NCI-H1417 treated with DMSO at 0.1 percent for 48 hours (cell line): ENCODE results near the gene OR2C1.

Experiments used
- DNase-seq: peaks from one replicate; lab custom pipeline; 2025; lab: John Stamatoyannopoulos, UW

OR2C1 gene

DNA sequence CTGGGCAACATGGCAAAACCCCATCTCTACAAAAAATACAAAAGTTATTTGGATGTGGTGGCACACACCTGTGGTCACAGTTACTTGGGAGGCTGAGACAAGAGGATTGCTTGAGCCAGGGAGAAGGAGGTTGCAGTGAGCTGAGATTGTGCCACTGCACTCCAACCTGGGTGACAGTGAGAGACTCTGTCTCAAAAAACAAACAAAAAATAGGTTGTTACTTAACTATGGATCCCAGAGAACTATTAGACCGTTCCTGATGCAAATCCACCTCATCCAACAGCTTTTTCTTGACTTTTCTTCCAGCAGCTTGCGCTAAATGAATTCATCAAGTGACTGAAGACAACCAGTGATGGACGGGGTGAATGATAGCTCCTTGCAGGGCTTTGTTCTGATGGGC is at the start of gene OR2C1:
Gene OR2C1 (plus strand): TSS at position 301 of the 400 bp plus-strand sequence. CDS start 52 bp downstream, at position 353.
- DNase-seq, result no peak

DNA sequence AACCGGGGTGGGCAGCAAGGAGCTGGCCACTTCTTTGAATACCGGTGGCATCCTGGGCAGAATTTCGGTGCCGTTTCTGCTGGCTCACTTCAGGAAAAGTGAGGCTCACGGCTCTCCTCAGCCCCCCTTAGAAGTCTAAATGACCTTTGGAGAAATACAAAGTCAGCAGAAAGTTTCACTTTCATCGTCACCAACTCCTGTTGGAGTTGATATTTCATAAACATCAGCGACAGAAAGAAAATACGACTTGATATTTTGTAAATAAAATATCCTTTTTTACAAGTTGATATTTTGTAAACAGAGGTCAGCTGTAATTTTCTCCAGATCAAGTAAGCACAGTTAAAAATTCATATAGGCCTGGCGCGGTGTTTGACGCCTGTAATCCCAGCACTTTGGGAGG is 49.6 kb upstream of the OR2C1 start:
- no peak for DNase-seq

DNA sequence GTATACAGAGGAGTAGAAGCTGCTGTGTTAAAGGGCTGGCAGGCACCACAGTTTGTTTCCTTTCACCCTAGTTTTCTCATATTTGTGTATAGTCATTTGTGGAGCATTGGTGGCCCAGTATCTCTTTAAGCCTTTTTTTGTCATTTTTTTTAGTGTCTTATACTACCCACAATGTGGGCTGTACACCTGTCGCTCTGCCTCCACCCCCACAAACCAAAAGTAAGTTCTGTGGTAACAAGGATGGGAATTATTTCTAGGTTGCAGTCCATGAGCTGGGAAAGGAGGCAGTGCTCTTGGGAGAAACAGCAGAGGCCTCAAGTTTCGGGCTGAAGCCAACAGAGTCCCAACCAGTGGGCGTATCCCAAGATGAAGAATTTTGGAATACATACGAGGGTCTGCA is 44.2 kb upstream of the OR2C1 start:
- DNase-seq, result no peak

DNA sequence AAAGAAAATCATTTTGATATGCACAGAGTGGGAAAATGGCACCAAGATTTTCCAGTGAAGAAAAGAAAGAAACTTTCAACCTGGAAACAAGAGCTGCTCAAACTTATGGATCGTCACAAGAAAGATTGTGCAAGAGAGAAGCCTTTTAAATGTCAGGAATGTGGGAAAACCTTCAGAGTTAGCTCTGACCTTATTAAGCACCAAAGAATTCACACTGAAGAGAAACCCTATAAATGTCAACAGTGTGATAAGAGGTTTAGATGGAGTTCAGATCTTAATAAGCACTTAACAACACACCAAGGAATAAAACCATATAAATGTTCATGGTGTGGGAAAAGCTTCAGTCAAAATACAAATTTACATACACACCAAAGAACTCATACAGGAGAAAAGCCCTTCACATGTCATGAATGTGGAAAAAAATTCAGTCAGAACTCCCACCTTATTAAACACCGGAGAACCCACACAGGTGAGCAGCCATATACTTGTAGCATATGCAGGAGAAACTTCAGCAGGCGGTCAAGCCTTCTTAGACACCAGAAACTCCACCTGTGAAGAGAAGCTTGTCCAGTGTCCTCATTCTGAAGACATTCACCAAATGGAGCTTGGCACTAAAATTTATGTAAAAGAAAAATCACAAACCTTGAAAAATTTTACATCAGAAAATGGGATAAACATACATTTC is 38.2 kb upstream of the OR2C1 start:
- DNase-seq, result no peak

DNA sequence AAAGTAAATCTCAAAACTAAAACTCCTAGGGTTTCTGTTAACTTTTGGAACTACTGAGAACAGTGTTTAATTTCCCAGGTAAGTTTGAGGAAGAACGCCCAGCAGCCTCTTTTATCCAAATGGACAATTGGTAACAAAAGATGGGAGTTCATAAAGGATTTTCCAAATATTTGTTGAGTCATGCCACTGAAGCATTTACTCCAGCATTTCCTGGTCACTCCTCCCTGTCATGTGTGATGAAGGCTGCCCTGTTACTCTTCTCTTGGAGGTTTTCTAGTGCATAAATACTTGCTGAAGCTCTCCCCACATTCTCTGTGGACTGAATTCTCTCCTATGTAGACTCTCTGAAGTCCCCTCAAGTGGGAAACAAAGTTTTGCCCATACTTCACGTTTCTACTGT is 33.9 kb upstream of the OR2C1 start:
- no peak for DNase-seq

DNA sequence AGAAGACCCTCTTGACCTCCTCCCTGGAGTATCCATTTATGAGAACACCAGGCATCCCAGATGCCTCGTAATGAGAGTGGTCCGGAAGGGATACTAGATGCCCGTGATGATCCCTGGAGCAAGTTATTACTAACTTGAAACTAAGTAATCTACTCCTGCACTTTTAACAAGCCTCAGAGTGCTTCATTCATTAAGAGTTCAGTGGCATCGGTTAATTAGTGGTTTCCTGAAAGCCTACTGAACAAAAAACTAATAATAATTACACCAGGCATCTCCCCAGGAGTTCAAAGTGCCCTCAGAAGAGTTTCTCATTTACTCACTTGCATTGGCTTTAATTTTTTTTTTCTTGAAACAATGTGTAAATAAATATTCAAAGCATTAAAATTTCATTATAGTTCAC is 28.2 kb upstream of the OR2C1 start:
- no peak for DNase-seq

DNA sequence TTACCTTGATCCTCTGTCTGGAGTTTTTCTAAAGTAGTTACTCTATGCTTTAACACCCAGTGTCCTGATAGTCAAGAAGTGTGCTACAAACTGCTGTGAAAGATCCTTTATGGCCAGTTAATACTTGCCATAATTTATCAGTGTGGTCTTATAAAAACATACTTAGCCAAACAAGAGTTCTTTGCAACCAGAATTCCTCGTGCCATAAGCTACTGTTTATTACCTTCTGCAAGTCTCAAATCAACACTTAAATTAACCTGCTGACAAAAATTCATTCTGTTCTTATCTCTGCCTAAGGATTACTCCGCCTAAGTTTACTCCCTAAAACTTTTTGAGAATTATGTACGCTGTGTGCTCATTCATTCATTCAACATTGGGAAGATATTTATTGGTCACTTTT is 27.6 kb upstream of the OR2C1 start:
- DNase-seq, result no peak

DNA sequence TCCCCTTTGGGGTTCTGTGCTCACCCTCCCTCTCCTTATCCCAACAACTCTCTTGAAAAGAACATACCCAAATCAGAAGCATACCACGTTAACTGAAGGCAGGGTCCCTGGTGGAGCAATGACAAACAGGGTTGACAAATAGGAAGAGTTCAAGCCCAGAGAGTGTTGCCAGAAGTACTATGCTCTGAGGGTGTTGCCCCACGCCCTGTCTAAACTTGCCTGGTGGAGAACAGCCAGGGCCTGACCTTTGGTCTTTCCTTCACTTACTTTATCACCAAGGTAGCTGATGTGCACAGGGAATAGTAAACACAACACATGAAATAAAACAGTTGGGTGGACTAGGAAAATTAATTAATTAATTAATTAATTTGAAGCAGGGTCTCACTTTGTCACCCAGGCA is 27.0 kb upstream of the OR2C1 start:
- no peak for DNase-seq

DNA sequence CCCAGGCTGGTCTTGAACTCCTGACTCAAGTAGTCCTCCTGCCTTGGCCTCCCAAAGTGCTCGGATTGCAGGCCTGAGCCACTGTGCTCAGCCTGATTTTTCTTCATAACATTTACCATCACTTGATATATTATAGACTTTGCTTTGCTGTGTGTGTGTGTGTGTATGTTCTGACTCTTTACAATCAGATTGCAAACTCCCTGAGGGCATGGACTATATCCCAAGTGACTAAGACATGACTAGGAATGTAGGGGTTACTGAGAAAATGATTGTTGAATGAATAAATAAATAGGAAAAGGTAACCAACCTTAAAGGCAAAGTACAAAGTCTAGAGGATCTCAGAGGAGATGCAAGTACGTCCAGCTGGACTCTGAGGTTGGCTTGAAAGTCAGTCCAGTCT is 9.6 kb upstream of the OR2C1 start:
- DNase-seq, result no peak

DNA sequence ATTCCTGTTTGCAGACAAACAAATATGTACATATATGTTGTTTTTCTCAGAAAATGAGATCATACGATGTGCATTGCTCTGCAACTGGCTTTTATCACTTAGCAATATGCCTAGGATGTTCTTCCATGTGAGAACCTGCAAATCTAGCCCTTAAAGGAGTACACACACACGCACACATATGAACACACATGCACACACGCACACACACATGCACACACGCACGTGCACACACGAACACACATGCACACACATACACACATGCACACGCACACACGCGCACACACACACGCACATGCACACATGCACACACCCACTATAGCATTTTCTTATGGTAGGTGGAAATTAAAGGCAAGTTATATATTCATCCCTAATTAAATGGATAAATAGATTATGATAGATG is 8.1 kb upstream of the OR2C1 start:
- DNase-seq, result no peak

DNA sequence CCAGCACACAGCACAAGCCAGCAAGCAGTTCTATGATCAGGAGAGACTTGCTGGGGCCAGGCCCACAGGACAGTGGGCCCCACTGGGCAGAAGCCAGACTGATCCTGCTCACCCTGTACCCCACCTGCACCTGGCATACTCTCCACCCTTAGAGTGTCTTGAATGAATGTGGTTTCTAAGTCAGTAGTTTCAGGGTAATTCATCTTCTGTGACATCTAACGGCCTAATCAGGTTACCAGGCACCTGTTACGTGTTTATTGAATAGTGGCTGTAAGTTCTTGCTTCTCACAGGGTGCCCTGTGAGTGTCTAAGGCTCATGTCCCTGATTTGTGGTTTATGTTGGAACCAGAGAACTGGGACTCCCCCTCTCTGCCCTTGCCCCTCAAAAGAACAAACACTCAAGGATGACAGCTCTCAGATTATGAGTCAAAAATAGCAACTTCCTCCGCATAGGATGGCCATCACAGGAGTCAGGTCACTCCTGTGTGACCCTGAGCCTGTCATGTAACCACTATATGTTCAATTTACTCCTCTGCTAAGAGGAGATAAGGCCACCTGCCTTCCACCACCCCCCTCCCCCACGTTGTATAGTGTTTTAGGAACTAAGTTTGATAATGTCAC is 7.0 kb upstream of the OR2C1 start:
- DNase-seq, result peak; percentile 1

DNA sequence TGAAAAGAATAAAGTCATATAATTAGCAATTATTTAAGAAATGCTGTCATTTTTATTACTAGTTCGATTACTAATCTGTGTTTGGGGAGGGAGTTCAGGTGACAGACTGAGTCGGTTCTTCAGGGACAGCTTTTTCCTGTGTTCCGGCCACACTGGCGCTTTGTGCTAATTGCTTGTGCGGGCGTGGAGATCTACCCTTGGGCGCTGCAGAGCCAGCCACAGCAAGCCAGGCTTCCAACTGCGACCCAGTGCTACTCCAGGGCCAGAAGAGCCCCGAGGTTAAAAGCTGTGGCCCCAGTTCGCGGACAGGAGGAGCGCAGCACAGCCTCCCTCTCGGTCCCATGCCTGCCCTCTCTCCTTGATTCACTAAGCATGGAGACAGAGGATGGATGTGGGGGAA is 6.5 kb upstream of the OR2C1 start:
- DNase-seq, result no peak

DNA sequence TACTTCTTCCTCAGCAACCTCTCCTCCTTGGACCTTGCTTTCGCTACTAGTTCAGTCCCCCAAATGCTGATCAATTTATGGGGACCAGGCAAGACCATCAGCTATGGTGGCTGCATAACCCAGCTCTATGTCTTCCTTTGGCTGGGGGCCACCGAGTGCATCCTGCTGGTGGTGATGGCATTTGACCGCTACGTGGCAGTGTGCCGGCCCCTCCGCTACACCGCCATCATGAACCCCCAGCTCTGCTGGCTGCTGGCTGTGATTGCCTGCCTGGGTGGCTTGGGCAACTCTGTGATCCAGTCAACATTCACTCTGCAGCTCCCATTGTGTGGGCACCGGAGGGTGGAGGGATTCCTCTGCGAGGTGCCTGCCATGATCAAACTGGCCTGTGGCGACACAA is 429 bp downstream of the OR2C1 start:
- no peak for DNase-seq

DNA sequence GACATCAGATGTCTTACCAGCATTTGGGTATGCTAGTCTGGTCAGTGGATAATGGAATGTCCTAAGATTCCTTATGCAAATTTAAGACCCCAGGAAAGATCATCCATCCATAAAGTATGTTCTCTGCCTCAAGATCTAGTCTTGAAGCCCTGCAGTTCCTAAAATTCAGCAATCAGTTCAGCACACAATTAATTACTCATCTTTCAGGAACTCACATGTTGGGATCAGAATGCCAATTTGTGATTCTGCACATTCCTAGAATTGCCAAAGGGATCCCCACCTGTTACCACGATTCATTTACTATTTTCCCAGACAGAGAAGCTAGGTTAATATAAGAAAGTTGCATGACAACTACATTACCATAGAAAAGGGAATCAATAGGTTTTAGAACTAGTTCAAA is 3.2 kb downstream of the OR2C1 start:
- no peak for DNase-seq

DNA sequence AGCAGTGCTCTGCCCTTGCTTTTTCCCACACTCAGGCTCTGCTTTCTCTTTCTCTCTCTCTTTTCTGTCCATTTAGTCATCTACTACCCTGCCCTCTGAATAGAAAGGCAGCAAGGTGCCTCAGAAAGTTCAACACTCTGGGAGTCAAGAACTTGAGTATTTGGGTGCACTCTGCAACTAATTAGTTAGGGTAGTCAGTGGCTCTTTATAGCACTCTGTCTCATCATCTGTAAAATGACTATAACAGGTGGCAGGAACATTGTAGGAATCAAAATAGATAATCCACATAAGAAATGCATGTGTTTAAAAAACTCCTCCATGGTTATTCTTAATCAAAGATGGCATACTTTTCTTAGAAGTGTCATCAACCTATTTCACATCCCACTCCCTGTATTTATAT is 7.2 kb downstream of the OR2C1 start:
- DNase-seq, result no peak

DNA sequence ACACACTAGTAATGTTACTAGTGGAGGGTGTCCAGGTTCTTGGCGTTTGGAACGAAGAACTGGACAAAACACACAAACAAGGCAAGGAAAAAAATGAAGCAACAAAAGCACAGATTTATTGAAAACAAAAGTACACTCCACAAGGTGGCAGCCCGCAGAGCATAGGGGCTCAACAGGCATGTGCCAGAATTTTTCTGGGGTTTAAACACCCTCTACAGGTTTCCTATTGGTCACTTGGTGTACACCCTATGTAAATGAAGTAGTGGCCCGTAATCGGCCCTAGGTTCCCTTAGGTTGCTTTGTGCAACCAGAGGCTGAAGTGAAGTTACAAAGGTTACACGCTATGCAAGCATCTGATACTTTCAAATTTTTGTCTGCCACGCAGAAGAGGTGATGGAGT is 8.1 kb downstream of the OR2C1 start:
- DNase-seq, result no peak

DNA sequence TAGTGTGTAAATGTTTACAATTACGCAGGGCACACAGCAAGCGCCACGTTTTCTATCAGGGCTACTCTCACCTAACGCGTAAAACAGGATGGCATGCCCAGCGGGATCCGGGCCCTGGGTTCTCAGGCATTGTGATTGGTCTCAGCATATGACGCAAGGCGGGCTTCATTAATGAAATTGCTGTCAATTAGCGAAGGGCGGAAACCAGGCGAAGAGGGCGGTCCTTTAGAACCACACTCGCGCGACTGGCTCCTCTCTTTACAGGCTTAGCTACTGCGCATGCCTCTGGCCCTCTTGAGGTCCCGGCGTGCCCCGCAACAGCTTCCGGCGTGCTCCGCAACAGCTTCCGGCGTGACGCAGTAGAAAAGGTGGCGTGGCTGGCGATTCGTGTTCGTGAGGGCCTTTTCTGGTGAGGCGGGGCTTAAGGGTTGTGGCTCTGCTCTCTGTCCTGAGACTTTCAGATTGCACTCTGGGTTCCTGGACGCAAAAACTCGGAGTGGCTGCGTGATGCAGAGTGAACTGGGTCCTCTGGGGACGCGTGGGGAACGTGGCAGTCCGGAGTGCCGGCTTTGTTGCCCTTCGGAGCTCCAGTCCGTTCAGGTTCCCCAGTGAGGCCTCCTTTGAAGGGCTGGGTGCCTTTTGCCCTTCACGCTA is 9.2 kb downstream of the OR2C1 start:
- DNase-seq, result peak; percentile 88

DNA sequence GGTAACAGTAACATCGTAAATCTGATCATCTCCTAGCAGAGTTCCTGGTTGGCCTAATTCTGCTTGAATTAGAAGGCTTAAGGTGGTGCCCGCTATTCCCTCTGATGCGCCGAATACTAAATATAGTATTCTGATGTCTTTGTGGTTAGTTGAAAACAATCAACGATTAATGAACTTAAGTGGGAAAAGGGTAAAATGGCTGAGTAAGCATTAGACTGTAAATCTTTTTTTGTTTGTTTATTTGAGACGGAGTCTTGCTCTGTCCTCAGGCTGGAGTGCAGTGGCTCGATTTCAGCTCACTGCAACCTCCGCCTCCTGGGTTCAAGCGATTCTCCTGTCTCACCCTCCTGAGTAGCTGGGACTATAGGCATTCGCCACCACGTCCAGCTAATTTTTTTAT is 13.4 kb downstream of the OR2C1 start:
- DNase-seq, result no peak

DNA sequence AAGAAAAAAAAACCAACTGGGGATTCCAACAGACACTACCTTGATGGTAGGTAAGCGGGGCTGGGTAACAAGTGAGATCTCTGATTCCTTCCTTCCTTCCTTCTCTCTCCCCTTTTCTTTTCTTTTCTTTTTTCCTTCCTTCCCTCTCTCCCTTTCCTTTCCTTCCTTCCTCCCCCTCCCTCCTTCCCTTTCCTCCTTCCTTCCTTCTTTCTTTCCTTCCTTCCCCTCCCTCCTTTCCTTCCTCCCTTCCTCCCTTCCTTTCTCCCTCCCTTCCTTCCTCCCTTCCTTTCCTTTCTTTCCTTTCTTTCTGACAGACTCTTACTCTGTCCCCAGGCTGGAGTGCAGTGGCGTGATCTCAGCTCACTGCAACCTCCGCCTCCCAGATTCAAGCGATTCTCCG is 20.0 kb downstream of the OR2C1 start:
- DNase-seq, result no peak

DNA sequence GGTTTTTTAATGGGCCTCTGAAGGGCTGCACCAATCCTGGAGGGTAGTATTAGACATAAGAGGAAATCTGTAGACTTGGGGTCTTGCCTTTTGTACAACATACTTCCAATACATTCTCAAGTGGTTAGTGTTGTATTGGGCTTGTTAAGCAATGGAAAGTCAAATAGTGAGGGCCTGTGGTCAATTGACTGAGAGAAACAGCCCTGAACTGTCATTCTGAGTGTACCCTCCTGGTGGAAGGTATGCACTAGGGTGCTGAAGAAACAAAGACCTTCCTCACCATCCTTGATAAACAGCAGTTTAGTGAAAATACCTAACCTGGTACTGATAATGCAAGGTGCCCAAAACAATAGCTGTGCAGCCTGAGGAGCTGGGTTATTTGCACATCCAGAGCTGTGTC is 22.2 kb downstream of the OR2C1 start:
- no peak for DNase-seq

DNA sequence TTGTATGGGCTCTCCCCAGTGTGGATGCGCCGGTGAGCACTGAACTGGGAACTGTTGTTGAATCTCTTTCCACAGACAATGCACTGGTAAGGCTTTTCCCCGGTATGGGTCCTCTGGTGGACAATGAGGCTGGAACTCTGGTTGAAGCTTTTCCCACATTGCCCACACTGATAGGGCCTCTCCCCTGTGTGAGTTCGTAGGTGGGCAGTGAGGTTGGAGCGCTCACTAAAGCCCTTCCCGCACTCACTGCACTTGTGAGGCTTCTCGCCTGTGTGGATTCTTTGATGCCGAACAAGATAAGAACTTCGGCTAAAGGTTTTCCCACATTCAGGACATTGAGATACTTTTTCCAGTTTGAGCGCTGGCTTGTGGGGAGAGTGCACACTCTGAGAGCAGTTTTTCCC is 27.4 kb downstream of the OR2C1 start:
- no peak for DNase-seq

DNA sequence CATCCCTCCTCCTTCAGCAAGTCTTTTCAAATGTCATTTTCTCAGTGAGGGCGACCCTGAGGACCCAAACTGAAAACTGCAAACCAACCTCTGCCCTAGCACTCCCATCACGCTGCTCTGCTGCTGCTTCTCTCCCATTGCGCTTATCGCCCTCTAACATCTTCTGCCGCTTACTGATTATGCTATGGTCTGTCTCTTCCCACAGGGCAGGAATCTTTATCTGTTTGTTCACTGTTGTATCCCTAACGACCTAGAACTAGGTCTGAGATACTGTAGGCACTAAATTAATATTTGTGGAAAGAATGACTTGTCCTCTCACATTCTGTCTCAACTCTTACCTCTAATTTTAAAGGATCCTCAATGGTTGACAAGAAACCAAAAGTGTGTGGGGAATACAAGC is 32.6 kb downstream of the OR2C1 start:
- DNase-seq, result no peak

DNA sequence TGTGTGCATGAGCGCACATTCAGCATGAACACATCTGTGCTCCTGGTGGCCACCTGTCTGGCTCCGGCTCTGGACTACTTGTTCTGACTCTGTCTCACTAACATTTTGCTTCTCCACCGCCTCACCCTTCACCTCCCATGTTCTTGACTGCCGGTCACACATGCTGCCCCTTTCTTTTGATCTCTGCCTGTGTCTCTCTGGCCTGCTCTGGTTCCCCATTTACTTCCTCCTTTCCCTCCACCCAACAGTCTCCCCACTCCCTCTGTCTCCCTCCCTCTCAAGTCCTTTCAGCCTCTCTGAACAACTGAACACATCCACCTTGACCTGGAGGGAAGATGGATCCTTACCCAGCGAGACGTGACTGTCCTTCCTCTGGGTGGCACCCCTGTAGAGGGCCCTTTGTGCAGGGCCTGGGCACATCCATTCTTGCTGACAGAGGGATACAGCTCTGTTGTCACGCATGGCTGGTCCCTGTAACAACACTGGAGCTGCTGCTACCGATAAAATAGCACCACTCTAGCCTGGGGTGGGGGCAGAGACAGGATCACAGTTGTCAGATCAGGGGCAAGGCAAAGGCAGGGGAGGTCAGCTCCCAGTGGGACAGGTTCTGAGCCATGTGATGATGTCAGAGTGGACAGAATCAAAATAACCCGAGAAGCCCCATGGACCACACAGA is 34.1 kb downstream of the OR2C1 start:
- DNase-seq, result no peak
